ENCODE data around the gene CYP4Z1. TPM values are rescaled to one million over a fixed set of nuclear protein-coding genes. Genes with fewer than 3 reads are reported as not detected.
"Not testable (repeated sequence)": the region's sequence is repeated elsewhere in the genome, so short reads cannot be mapped to it uniquely, and the experiment has no call there.

The CYP4Z1 gene, protein sequence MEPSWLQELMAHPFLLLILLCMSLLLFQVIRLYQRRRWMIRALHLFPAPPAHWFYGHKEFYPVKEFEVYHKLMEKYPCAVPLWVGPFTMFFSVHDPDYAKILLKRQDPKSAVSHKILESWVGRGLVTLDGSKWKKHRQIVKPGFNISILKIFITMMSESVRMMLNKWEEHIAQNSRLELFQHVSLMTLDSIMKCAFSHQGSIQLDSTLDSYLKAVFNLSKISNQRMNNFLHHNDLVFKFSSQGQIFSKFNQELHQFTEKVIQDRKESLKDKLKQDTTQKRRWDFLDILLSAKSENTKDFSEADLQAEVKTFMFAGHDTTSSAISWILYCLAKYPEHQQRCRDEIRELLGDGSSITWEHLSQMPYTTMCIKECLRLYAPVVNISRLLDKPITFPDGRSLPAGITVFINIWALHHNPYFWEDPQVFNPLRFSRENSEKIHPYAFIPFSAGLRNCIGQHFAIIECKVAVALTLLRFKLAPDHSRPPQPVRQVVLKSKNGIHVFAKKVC
- total RNA-seq = not detected in 2 replicates

DNA sequence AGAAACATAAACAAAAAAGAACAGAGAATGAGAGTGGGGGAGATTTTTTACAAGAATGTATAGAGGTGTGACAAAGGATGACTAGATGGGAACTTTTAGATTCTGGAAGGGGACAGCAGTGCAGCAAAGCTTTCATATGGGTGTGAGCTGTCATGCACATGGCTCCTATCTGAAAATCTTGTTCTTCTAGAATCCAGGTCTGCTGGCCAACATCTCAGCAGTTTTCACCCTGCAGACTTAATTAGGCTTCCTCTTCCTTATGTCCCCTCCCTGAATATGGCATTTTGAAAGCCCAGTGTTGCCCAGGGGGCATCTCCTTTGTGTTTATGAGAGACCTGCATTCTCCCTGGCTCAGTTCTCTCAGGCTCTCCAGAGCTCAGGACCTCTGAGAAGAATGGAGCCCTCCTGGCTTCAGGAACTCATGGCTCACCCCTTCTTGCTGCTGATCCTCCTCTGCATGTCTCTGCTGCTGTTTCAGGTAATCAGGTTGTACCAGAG, at the start of gene CYP4Z1:
Gene CYP4Z1, plus strand, starts transcription at position 135 of the 498 bp plus-strand sequence. Its CDS starts 260 bp downstream, at position 395.
- no peak for DNase-seq (ENCODE audit: low spot score)
- Mint-ChIP-seq H3K36me3 (ENCODE audit: low read depth) (no peaks in the 10 kb centered on the region), H3K4me3 (no peak within 1 kb of the TSS), H3K4me1 (ENCODE audit: low read depth) (no peaks in the 10 kb centered on the region), H3K9me3 (no peaks in the 10 kb centered on the region), H3K27ac (no peak within 1 kb of the TSS), H3K27me3 (ENCODE audit: insufficient read depth) (peaks cover 6% of the 10 kb centered on the region)
- intact Hi-C loops (cut with micrococcal nuclease) = no loop called here

DNA sequence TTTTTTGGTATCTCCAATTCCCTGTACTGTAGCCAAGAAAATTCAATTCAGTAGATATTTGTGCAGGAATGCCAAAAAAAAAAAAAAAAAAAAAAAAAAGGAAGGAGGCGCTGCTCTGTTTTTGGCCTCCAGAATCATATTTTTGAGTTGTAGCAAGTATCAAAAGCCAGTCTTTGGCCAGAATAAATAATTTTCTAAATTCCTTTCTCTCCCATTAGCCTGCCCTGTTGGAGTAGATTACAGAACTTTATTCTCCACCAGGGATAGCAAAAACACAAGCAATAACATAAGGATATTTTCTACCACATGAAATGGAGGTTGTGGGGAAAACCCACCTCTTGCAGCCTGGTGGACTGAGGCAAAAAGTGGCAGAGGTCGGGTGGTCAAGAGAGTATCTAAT, 46.0 kb upstream of the CYP4Z1 start:
- no peak overlapping the region for H3K27ac Mint-ChIP-seq
- H3K9me3 Mint-ChIP-seq = no peaks in the 10 kb centered on the region
- DNase-seq (ENCODE audit: low spot score) = no peak
- H3K27me3 Mint-ChIP-seq (ENCODE audit: insufficient read depth) = peaks cover 28% of the 10 kb centered on the region
- intact Hi-C loops (cut with micrococcal nuclease) = no loop called here
- H3K4me1 Mint-ChIP-seq (ENCODE audit: low read depth) = no peaks in the 10 kb centered on the region
- no peaks in the 10 kb centered on the region for H3K36me3 Mint-ChIP-seq (ENCODE audit: low read depth)
- no peak overlapping the region for H3K4me3 Mint-ChIP-seq

DNA sequence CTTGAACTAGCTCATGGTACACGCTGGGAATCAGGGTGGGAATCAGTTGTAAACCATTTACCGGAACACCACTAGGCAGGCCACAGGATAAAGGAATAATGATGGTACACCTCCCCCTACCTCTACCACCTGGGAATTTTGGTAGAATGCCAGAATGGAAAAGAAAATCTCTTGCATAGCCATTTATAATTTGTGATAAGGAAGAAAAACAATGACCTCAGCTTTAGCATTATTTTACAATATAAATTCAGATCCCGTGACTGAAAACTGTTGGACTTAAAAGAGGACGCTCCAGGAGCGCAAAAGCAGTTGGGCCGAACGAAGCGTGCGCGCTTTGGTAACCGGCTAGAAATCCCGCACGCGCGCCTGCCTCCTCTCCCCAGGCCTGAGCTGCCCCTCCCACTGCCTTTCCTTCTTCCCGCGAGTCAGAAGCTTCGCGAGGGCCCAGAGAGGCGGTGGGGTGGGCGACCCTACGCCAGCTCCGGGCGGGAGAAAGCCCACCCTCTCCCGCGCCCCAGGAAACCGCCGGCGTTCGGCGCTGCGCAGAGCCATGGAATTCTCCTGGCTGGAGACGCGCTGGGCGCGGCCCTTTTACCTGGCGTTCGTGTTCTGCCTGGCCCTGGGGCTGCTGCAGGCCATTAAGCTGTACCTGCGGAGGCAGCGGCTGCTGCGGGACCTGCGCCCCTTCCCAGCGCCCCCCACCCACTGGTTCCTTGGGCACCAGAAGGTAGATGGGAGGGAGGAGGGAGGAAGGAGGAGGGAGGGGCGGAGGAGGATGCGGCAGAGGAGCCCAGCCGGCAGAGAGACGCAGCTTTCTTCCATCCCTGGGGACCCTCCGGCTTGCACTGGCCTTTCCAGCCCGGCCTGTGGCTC, 43.5 kb upstream of the CYP4Z1 start, which contains the start of gene CYP4X1:
Gene CYP4X1, plus strand, starts transcription at position 402 of the 873 bp plus-strand sequence. Its CDS starts 149 bp downstream, at position 551.
- Mint-ChIP-seq H3K4me1 (ENCODE audit: low read depth) (no peaks in the 10 kb centered on the region), H3K27me3 (ENCODE audit: insufficient read depth) (peaks cover 28% of the 10 kb centered on the region), H3K9me3 (no peaks in the 10 kb centered on the region), H3K4me3 (no peak within 1 kb of the TSS), H3K27ac (no peak within 1 kb of the TSS), H3K36me3 (ENCODE audit: low read depth) (no peaks in the 10 kb centered on the region)
- intact Hi-C loops (cut with micrococcal nuclease) = no loop called here
- DNase-seq (ENCODE audit: low spot score) = no peak

GRCh38 chr1:47024141-47024801, 42.8 kb upstream of the CYP4Z1 start:
- H3K27ac Mint-ChIP-seq = no peak overlapping the region
- H3K4me3 Mint-ChIP-seq = no peak overlapping the region
- H3K27me3 Mint-ChIP-seq (ENCODE audit: insufficient read depth) = peaks cover 30% of the 10 kb centered on the region
- H3K4me1 Mint-ChIP-seq (ENCODE audit: low read depth) = no peaks in the 10 kb centered on the region
- intact Hi-C loops (cut with micrococcal nuclease) = no loop called here
- no peak for DNase-seq (ENCODE audit: low spot score)
- H3K9me3 Mint-ChIP-seq = no peaks in the 10 kb centered on the region
- H3K36me3 Mint-ChIP-seq (ENCODE audit: low read depth) = no peaks in the 10 kb centered on the region

- H3K9me3 Mint-ChIP-seq = no peaks in the 10 kb centered on the region
- no peak overlapping the region for H3K27ac Mint-ChIP-seq
- no peak overlapping the region for H3K4me3 Mint-ChIP-seq
- no peaks in the 10 kb centered on the region for H3K4me1 Mint-ChIP-seq (ENCODE audit: low read depth)
- intact Hi-C loops (cut with micrococcal nuclease) = no loop called here
- H3K36me3 Mint-ChIP-seq (ENCODE audit: low read depth) = no peaks in the 10 kb centered on the region
- peaks cover 16% of the 10 kb centered on the region for H3K27me3 Mint-ChIP-seq (ENCODE audit: insufficient read depth)
- no peak for DNase-seq (ENCODE audit: low spot score)
Observed at GRCh38 chr1:47030170-47030805, 36.7 kb upstream of the CYP4Z1 start.

DNA sequence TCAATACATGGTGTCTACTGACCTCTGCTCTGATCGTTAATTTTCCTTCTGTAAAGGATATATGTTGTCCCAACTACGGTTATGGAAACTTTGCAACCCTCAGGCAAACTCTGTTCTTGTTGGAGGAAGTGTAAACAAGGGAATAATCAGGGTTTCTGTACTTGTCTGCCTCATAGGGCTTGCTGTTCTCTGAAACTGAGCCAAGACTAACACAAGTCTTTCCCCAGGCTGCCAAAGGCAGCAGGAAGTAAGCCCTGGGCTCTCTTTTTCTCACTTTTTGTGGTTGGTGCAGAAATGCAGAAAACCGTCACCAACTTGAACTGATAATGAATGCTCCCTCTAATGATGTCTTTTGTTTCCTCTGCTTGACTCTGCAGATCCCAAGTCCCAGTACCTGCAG, 36.0 kb upstream of the CYP4Z1 start:
- Mint-ChIP-seq H3K9me3 (no peaks in the 10 kb centered on the region), H3K4me3 (no peak overlapping the region), H3K36me3 (ENCODE audit: low read depth) (no peaks in the 10 kb centered on the region), H3K27ac (no peak overlapping the region), H3K27me3 (ENCODE audit: insufficient read depth) (peaks cover 12% of the 10 kb centered on the region), H3K4me1 (ENCODE audit: low read depth) (no peaks in the 10 kb centered on the region)
- intact Hi-C loops (cut with micrococcal nuclease) = no loop called here
- no peak for DNase-seq (ENCODE audit: low spot score)

GRCh38 chr1:47031585-47031984, 35.4 kb upstream of the CYP4Z1 start:
- Mint-ChIP-seq H3K4me1 (ENCODE audit: low read depth) (no peaks in the 10 kb centered on the region), H3K27ac (no peak overlapping the region), H3K4me3 (no peak overlapping the region), H3K36me3 (ENCODE audit: low read depth) (no peaks in the 10 kb centered on the region), H3K27me3 (ENCODE audit: insufficient read depth) (peaks cover 12% of the 10 kb centered on the region), H3K9me3 (no peaks in the 10 kb centered on the region)
- no peak for DNase-seq (ENCODE audit: low spot score)
- intact Hi-C loops (cut with micrococcal nuclease) = no loop called here

GRCh38 chr1:47036764-47037163, 30.3 kb upstream of the CYP4Z1 start:
- H3K9me3 Mint-ChIP-seq = no peaks in the 10 kb centered on the region
- H3K27ac Mint-ChIP-seq = no peak overlapping the region
- H3K27me3 Mint-ChIP-seq (ENCODE audit: insufficient read depth) = peaks cover 18% of the 10 kb centered on the region
- H3K4me3 Mint-ChIP-seq = no peak overlapping the region
- no peaks in the 10 kb centered on the region for H3K4me1 Mint-ChIP-seq (ENCODE audit: low read depth)
- no peaks in the 10 kb centered on the region for H3K36me3 Mint-ChIP-seq (ENCODE audit: low read depth)
- intact Hi-C loops (cut with micrococcal nuclease) = no loop called here
- DNase-seq (ENCODE audit: low spot score) = no peak

DNA sequence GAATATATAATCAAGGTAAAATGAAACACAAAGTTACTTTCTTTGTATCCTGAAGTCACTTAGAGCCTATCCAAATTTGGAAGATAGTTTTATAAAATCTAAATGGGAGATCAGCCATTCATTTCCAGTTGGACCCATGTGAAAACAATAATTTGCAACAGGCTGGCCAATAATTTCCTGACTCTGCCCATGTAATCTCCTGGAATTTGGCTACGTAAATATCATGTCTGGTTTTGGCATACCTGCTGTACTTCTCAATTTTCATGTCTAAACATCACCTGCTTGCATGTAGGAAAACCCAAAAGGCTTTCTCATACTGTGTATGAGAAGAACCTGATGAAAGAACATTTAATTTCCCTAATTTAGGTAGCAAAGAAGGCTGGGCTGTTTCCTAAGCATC, 7.7 kb upstream of the CYP4Z1 start:
- no peak for DNase-seq (ENCODE audit: low spot score)
- intact Hi-C loops (cut with micrococcal nuclease) = no loop called here
- Mint-ChIP-seq H3K4me3 (no peak overlapping the region), H3K36me3 (ENCODE audit: low read depth) (no peaks in the 10 kb centered on the region), H3K4me1 (ENCODE audit: low read depth) (no peaks in the 10 kb centered on the region), H3K27me3 (ENCODE audit: insufficient read depth) (peaks cover 9% of the 10 kb centered on the region), H3K27ac (no peak overlapping the region), H3K9me3 (no peaks in the 10 kb centered on the region)

DNA sequence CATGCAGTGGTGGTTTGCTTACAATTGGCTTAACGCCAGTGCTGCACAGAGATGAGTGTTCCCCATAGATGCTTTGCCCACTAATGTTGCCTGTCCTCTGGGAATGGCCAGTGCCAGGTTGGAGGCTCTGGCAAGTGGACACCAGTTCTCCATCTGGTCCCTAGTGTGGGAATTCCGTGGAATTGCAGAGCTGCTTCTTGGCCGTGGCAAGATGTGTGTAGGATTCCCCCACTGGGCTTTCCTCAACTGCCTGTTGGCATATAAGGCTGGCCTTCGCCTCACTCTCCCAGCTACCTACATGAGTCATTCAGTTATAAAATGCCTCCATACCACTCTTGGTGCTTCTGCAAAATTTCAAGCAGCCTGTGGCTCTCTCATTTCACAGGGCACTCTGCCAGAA, 2.0 kb downstream of the CYP4Z1 start:
- H3K27ac Mint-ChIP-seq; H3K9me3 Mint-ChIP-seq; H3K4me3 Mint-ChIP-seq; H3K27me3 Mint-ChIP-seq (ENCODE audit: insufficient read depth); H3K36me3 Mint-ChIP-seq (ENCODE audit: low read depth); intact Hi-C loops (cut with micrococcal nuclease); H3K4me1 Mint-ChIP-seq (ENCODE audit: low read depth); DNase-seq (ENCODE audit: low spot score): not testable (repeated sequence)

DNA sequence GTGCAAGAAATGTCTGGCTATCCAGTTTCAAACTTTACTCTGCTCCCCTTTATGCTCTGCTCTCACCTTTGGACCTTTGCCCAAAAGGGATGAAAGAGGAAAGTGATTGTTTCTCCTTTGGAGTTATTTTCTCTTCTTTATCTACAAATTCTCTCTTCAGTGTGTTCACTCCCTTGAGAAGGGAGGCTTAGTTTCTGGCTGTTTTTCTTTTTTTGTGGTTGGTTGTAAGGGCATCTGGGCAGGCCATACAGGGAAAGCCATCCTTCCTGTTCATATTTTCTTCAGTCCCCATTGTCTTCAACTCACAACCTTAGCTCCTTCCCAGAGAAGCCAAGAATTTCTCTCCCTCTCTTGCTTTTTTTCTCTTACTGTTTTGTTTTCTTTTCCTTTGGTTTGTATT, 2.5 kb downstream of the CYP4Z1 start:
- DNase-seq (ENCODE audit: low spot score); H3K4me1 Mint-ChIP-seq (ENCODE audit: low read depth); H3K27me3 Mint-ChIP-seq (ENCODE audit: insufficient read depth); H3K36me3 Mint-ChIP-seq (ENCODE audit: low read depth); H3K9me3 Mint-ChIP-seq; intact Hi-C loops (cut with micrococcal nuclease); H3K4me3 Mint-ChIP-seq; H3K27ac Mint-ChIP-seq: not testable (repeated sequence)

GRCh38 chr1:47089356-47089755, 22.3 kb downstream of the CYP4Z1 start:
- H3K27me3 Mint-ChIP-seq (ENCODE audit: insufficient read depth); intact Hi-C loops (cut with micrococcal nuclease); H3K4me1 Mint-ChIP-seq (ENCODE audit: low read depth); H3K9me3 Mint-ChIP-seq; H3K36me3 Mint-ChIP-seq (ENCODE audit: low read depth); H3K4me3 Mint-ChIP-seq; H3K27ac Mint-ChIP-seq: not testable (repeated sequence)
- DNase-seq (ENCODE audit: low spot score) = peak; percentile 12
